NCI-H226 (cell line): Measurements from ENCODE around the gene CHD5.

Experiments used
- DNase-seq: peaks from one replicate; pipeline ENCODE4 v3.0.0-alpha.2; 2015

The CHD5 gene

GRCh38 chr1:6052543-6053205 is 127.4 kb downstream of the CHD5 start:
- peak; percentile 33 for DNase-seq
